Neural progenitor cell (in vitro differentiated cells): ENCODE results near the gene GULP1. TPM values are rescaled to one million over a fixed set of nuclear protein-coding genes. Genes with fewer than 3 reads are reported as not detected.
A peak's percentile ranks its signal among the peaks of the same experiment; 100 is the strongest.

Source experiments
- DNase-seq: peaks from one replicate; pipeline ENCODE4 v3.0.0-alpha.2; 2016; ENCODE audit warnings: low spot score
- H2AFZ ChIP-seq: fragments of 200-600 bp; sonication (generic); replicated peaks from 2 replicates; pipeline ENCODE4 v1.6.1; 2016; ENCODE audit warnings: antibody characterized with exemption
- H3F3A ChIP-seq: fragments of 200-600 bp; sonication (generic); 2 replicates; pipeline ENCODE4 v1.6.1; 2016; ENCODE audit warnings: antibody characterized with exemption, low read depth
- H3K27ac ChIP-seq: fragments of 200-600 bp; sonication (generic); 2 replicates; pipeline ENCODE4 v1.5.1; 2016; ENCODE audit warnings: mild to moderate bottlenecking
- H3K27me3 ChIP-seq: fragments of 200-600 bp; sonication (generic); 2 replicates; pipeline ENCODE4 v1.6.1; 2016; ENCODE audit warnings: mild to moderate bottlenecking, moderate library complexity
- H3K36me3 ChIP-seq: fragments of 200-600 bp; sonication (generic); 2 replicates; pipeline ENCODE4 v1.5.1; 2016
- H3K4me1 ChIP-seq: fragments of 200-600 bp; sonication (generic); 2 replicates; pipeline ENCODE4 v1.6.1; 2016; ENCODE audit warnings: mixed run types
- H3K4me2 ChIP-seq: fragments of 200-600 bp; sonication (generic); 2 replicates; pipeline ENCODE4 v1.6.1; 2016
- H3K4me3 ChIP-seq: fragments of 200-600 bp; sonication (generic); 2 replicates; pipeline ENCODE4 v1.5.1; 2016
- H3K79me2 ChIP-seq: fragments of 200-600 bp; sonication (generic); 2 replicates; pipeline ENCODE4 v1.6.1; 2016; ENCODE audit warnings: low read depth
- H3K9ac ChIP-seq: fragments of 200-600 bp; sonication (generic); 2 replicates; pipeline ENCODE4 v1.6.1; 2016
- H3K9me3 ChIP-seq: fragments of 200-600 bp; sonication (generic); 2 replicates; pipeline ENCODE4 v1.5.1; 2016; ENCODE audit warnings: low read depth
- H4K20me1 ChIP-seq: fragments of 200-600 bp; sonication (generic); 2 replicates; pipeline ENCODE4 v1.6.1; 2016; ENCODE audit warnings: low read depth
- H3K27ac Mint-ChIP-seq: 3 replicates; pipeline ENCODE4 v1.8.0; 2021; ENCODE audit warnings: mixed read lengths
- H3K27me3 Mint-ChIP-seq: 2 replicates; pipeline ENCODE4 v1.8.0; 2022; ENCODE audit warnings: low read depth, mild to moderate bottlenecking, inconsistent platforms, moderate library complexity, mixed read lengths; ENCODE audit not compliant: insufficient read depth
- H3K36me3 Mint-ChIP-seq: 3 replicates; pipeline ENCODE4 v1.8.0; 2021; ENCODE audit warnings: mixed read lengths
- H3K4me1 Mint-ChIP-seq: 3 replicates; pipeline ENCODE4 v1.8.0; 2021; ENCODE audit warnings: mixed read lengths
- H3K4me3 Mint-ChIP-seq: 3 replicates; pipeline ENCODE4 v1.8.0; 2021; ENCODE audit warnings: mild to moderate bottlenecking, moderate library complexity, mixed read lengths
- H3K9me3 Mint-ChIP-seq: 3 replicates; pipeline ENCODE4 v1.8.0; 2020; ENCODE audit warnings: mixed read lengths
- CTCF ChIP-seq: fragments of 200-600 bp; sonication (generic); IDR thresholded peaks from 2 replicates; pipeline ENCODE4 v1.5.1; 2017; ENCODE audit warnings: antibody characterized with exemption, mild to moderate bottlenecking
- EZH2 ChIP-seq: fragments of 200-600 bp; sonication (generic); IDR thresholded peaks from 2 replicates; pipeline ENCODE4 v1.6.1; 2017; ENCODE audit warnings: antibody characterized with exemption, mild to moderate bottlenecking, moderate library complexity
- EZH2phosphoT487 ChIP-seq: fragments of 200-600 bp; sonication (generic); IDR thresholded peaks from 2 replicates; pipeline ENCODE4 v1.6.1; 2017; ENCODE audit warnings: antibody characterized with exemption
- total RNA-seq: library from RNA; depleted of rRNA; stranded (reverse); fragments of >200 nt; gene quantifications from 2 replicates; pipeline ENCODE4 v1.2.3, GENCODE V29; 2015; ENCODE audit warnings: low replicate concordance

GULP1 gene
- total RNA-seq, 1 donor from 2014 or later, result 154 TPM

- Histone ChIP-seq H3F3A (peaks cover 4% of the 10 kb centered on the region), H3K9ac (no peak overlapping the region), H2AFZ (no peak overlapping the region), H3K79me2 (peaks cover 59% of the 10 kb centered on the region), H3K4me2 (no peak overlapping the region), H4K20me1 (no peaks in the 10 kb centered on the region), H3K36me3 (no peaks in the 10 kb centered on the region), H3K4me1 (no peaks in the 10 kb centered on the region), H3K27ac (no peak overlapping the region), H3K9me3 (no peaks in the 10 kb centered on the region), H3K4me3 (no peak overlapping the region), H3K27me3 (no peaks in the 10 kb centered on the region)
- H3K36me3 Mint-ChIP-seq, result peaks cover 9% of the 10 kb centered on the region
- H3K9me3 Mint-ChIP-seq, result peaks cover 2% of the 10 kb centered on the region
- H3K4me1 Mint-ChIP-seq, result peaks cover 6% of the 10 kb centered on the region
- TF ChIP-seq EZH2phosphoT487 (no peak), CTCF (no peak), EZH2 (no peak)
- H3K4me3 Mint-ChIP-seq, result no peak overlapping the region
- DNase-seq, result no peak
- H3K27me3 Mint-ChIP-seq, result no peaks in the 10 kb centered on the region
- no peak overlapping the region for H3K27ac Mint-ChIP-seq
Observed at GRCh38 chr2:188439986-188440385, 148.3 kb downstream of the GULP1 start.

GRCh38 chr2:188440849-188441248 lies 149.2 kb downstream of the GULP1 start:
- H3K4me3 ChIP-seq, result no peak overlapping the region
- H3K36me3 ChIP-seq, result no peaks in the 10 kb centered on the region
- peaks cover 8% of the 10 kb centered on the region for H3K36me3 Mint-ChIP-seq
- no peak overlapping the region for H3K9ac ChIP-seq
- DNase-seq, result no peak
- peaks cover 6% of the 10 kb centered on the region for H3K4me1 Mint-ChIP-seq
- H3K27ac Mint-ChIP-seq, result no peak overlapping the region
- no peaks in the 10 kb centered on the region for H3K27me3 ChIP-seq
- H3K4me1 ChIP-seq, result no peaks in the 10 kb centered on the region
- TF ChIP-seq CTCF (no peak), EZH2phosphoT487 (no peak), EZH2 (no peak)
- H3K27ac ChIP-seq, result peak overlapping the region; percentile 30
- H2AFZ ChIP-seq, result no peak overlapping the region
- no peak overlapping the region for H3K4me3 Mint-ChIP-seq
- H4K20me1 ChIP-seq, result no peaks in the 10 kb centered on the region
- H3K79me2 ChIP-seq, result peaks cover 51% of the 10 kb centered on the region
- no peak overlapping the region for H3K4me2 ChIP-seq
- peaks cover 4% of the 10 kb centered on the region for H3F3A ChIP-seq
- no peaks in the 10 kb centered on the region for H3K9me3 ChIP-seq
- H3K9me3 Mint-ChIP-seq, result peaks cover 1% of the 10 kb centered on the region
- no peaks in the 10 kb centered on the region for H3K27me3 Mint-ChIP-seq

GRCh38 chr2:188441288-188441947 lies 149.7 kb downstream of the GULP1 start:
- Histone ChIP-seq H3K27me3 (no peaks in the 10 kb centered on the region), H3K4me1 (no peaks in the 10 kb centered on the region), H3K36me3 (no peaks in the 10 kb centered on the region), H3K79me2 (peaks cover 47% of the 10 kb centered on the region), H3K27ac (peak overlapping the region; percentile 30), H3K9ac (no peak overlapping the region), H3K4me3 (no peak overlapping the region), H3F3A (peaks cover 4% of the 10 kb centered on the region), H3K4me2 (no peak overlapping the region), H3K9me3 (no peaks in the 10 kb centered on the region), H4K20me1 (no peaks in the 10 kb centered on the region), H2AFZ (no peak overlapping the region)
- H3K36me3 Mint-ChIP-seq, result peaks cover 5% of the 10 kb centered on the region
- H3K9me3 Mint-ChIP-seq, result no peaks in the 10 kb centered on the region
- H3K27ac Mint-ChIP-seq, result no peak overlapping the region
- DNase-seq, result no peak
- H3K4me3 Mint-ChIP-seq, result no peak overlapping the region
- no peaks in the 10 kb centered on the region for H3K27me3 Mint-ChIP-seq
- peaks cover 6% of the 10 kb centered on the region for H3K4me1 Mint-ChIP-seq
- TF ChIP-seq EZH2phosphoT487 (no peak), EZH2 (no peak), CTCF (no peak)
